Bronchial epithelial cell (primary cell): ENCODE measurements around the gene TNFRSF19. TPM values are rescaled to one million over a fixed set of nuclear protein-coding genes. Genes with fewer than 3 reads are reported as not detected.

Source experiments
- DNase-seq: peaks from one replicate; pipeline ENCODE4 v3.0.0-alpha.2; 2010; ENCODE audit warnings: low read depth
- FAIRE-seq: peaks from 2 replicates; lab custom pipeline; 2011; peaks lifted over from hg19 to GRCh38; lab: Jason Lieb, UNC
- H3K27me3 ChIP-seq: 2 replicates; pipeline ENCODE4 v1.5.1; 2011; ENCODE audit warnings: low read length; ENCODE audit not compliant: control insufficient read depth, insufficient read depth
- H3K36me3 ChIP-seq: 2 replicates; pipeline ENCODE4 v1.5.1; 2011; ENCODE audit warnings: low read length; ENCODE audit not compliant: control insufficient read depth, insufficient read depth
- H3K4me3 ChIP-seq: 2 replicates; pipeline ENCODE4 v1.5.1; 2011; ENCODE audit warnings: mild to moderate bottlenecking, low read depth, low read length, control low read depth
- CTCF ChIP-seq: IDR thresholded peaks from 2 replicates; pipeline ENCODE4 v1.5.1; 2011; ENCODE audit warnings: mild to moderate bottlenecking, moderate library complexity, low read length, control low read depth, inconsistent platforms; ENCODE audit not compliant: insufficient read depth, severe bottlenecking
- total RNA-seq: library from RNA; depleted of rRNA; stranded (reverse); fragments of >200 nt; gene quantifications from 2 replicates; pipeline ENCODE4 v1.2.1, GENCODE V29; 2014

Gene TNFRSF19
- total RNA-seq, 1 donor from 2014 or later, result 1.3 TPM

- Histone ChIP-seq H3K4me3 (peak overlapping the region; percentile 43), H3K36me3 (no peaks in the 10 kb centered on the region), H3K27me3 (no peaks in the 10 kb centered on the region)
- no peak for DNase-seq
- no peak for FAIRE-seq
- TF ChIP-seq CTCF, result no peak
Observed at GRCh38 chr13:23547000-23547590, 23.1 kb upstream of the TNFRSF19 start.

- no peak for FAIRE-seq
- Histone ChIP-seq H3K4me3 (no peak overlapping the region), H3K27me3 (no peaks in the 10 kb centered on the region), H3K36me3 (no peaks in the 10 kb centered on the region)
- no peak for TF ChIP-seq CTCF
- no peak for DNase-seq
Observed at GRCh38 chr13:23549724-23550123, 20.5 kb upstream of the TNFRSF19 start.

- no peak for TF ChIP-seq CTCF
- no peak for DNase-seq
- FAIRE-seq, result no peak
Observed at GRCh38 chr13:23550163-23550562, 20.0 kb upstream of the TNFRSF19 start.

GRCh38 chr13:23551213-23552008 lies 18.8 kb upstream of the TNFRSF19 start:
- H3K4me3 ChIP-seq, result no peak overlapping the region
- FAIRE-seq (no peak), DNase-seq (peak; percentile 38)
- no peak for TF ChIP-seq CTCF
- H3K36me3 ChIP-seq, result no peaks in the 10 kb centered on the region
- no peaks in the 10 kb centered on the region for H3K27me3 ChIP-seq

More at GRCh38 chr13:23550163-23550562, 20.0 kb upstream of the TNFRSF19 start:
- Histone ChIP-seq H3K27me3 (no peaks in the 10 kb centered on the region), H3K36me3 (no peaks in the 10 kb centered on the region), H3K4me3 (no peak overlapping the region)

- Histone ChIP-seq H3K27me3 (no peaks in the 10 kb centered on the region), H3K36me3 (no peaks in the 10 kb centered on the region), H3K4me3 (no peak overlapping the region)
- DNase-seq (no peak), FAIRE-seq (peak; percentile 75)
- no peak for TF ChIP-seq CTCF
Observed at GRCh38 chr13:23552171-23552570, 18.0 kb upstream of the TNFRSF19 start.

- Histone ChIP-seq H3K27me3 (no peaks in the 10 kb centered on the region), H3K4me3 (no peak overlapping the region), H3K36me3 (no peaks in the 10 kb centered on the region)
- DNase-seq (no peak), FAIRE-seq (no peak)
- no peak for TF ChIP-seq CTCF
Observed at GRCh38 chr13:23552661-23553060, 17.6 kb upstream of the TNFRSF19 start.
